ENCODE measurements around the gene ROBO1. TPM values are rescaled to one million over a fixed set of nuclear protein-coding genes. Genes with fewer than 3 reads are reported as not detected.

Gene ROBO1
- total RNA-seq, 1 donor from 2014 or later: 73.8 TPM

DNA sequence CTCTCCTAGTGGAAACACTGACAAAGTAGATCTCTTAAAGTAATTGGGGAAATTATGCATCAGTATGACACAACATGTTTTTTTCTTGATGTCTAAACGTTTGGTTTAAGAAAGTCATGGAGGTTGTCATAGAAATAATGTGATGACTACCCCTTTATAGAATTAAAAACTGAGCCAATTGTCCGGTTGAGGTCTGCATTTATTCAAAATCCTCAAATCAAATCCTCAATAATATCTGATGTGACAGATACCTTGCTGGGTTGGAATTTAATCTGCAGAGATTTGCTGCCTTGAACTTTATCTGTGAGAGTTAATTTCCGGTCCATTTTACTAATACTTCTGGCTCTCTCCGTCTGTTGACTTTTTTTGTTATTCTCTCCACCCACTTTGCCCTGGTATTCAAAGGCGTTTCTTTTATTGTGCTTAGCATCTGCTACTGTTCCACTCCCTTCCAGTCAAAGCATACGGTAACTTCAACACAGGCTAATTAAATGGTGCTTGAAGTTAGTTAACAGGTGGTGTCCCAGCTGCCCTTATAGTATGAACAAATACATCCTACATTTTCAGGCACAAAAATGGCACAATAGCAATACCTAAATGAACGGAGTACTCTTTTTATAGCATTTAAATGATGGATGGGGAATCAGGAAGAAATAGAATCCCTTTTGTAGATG lies 628.3 kb downstream of the ROBO1 start:
- Mint-ChIP-seq H3K27me3 (ENCODE audit: unreplicated experiment) (no peaks in the 10 kb centered on the region), H3K36me3 (ENCODE audit: unreplicated experiment) (no peaks in the 10 kb centered on the region), H3K4me1 (ENCODE audit: unreplicated experiment) (peaks cover 13% of the 10 kb centered on the region), H3K27ac (ENCODE audit: unreplicated experiment) (no peak overlapping the region), H3K4me3 (ENCODE audit: unreplicated experiment) (no peak overlapping the region), H3K9me3 (ENCODE audit: unreplicated experiment) (peaks cover 3% of the 10 kb centered on the region)
- no peak for DNase-seq (ENCODE audit: extremely low spot score, unreplicated experiment)
- no peak for TF ChIP-seq CTCF (IDR thresholded peaks at IDR 0.05)

GRCh38 chr3:79125313-79125984 lies 642.3 kb downstream of the ROBO1 start:
- TF ChIP-seq CTCF (IDR thresholded peaks at IDR 0.05): no peak
- Mint-ChIP-seq H3K9me3 (ENCODE audit: unreplicated experiment) (no peaks in the 10 kb centered on the region), H3K36me3 (ENCODE audit: unreplicated experiment) (no peaks in the 10 kb centered on the region), H3K27ac (ENCODE audit: unreplicated experiment) (no peak overlapping the region), H3K4me3 (ENCODE audit: unreplicated experiment) (no peak overlapping the region), H3K27me3 (ENCODE audit: unreplicated experiment) (no peaks in the 10 kb centered on the region), H3K4me1 (ENCODE audit: unreplicated experiment) (no peaks in the 10 kb centered on the region)
- no peak for DNase-seq (ENCODE audit: extremely low spot score, unreplicated experiment)

DNA sequence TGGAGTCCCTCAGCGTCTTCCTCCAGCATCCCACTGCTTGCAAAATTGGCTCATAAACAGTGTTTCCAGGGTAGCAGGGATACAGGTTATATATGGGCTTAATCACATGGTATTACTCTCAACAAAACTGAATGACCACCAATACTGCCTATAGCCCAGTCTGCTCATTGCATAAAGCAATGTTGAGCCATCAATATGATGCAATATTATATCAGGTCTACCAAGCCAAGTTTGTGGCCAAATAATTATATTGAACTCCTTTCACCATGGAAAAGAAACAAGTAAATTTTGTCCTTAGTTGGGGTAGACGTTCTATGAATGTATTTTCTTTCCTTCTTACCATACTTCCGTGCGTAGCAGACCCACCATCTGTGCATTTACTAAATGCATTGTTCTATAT lies 652.3 kb downstream of the ROBO1 start:
- H3K27me3 Mint-ChIP-seq (ENCODE audit: unreplicated experiment): no peaks in the 10 kb centered on the region
- H3K27ac Mint-ChIP-seq (ENCODE audit: unreplicated experiment): no peak overlapping the region
- no peak overlapping the region for H3K4me3 Mint-ChIP-seq (ENCODE audit: unreplicated experiment)
- H3K36me3 Mint-ChIP-seq (ENCODE audit: unreplicated experiment): no peaks in the 10 kb centered on the region
- H3K4me1 Mint-ChIP-seq (ENCODE audit: unreplicated experiment): peaks cover 4% of the 10 kb centered on the region
- no peak for DNase-seq (ENCODE audit: extremely low spot score, unreplicated experiment)
- no peaks in the 10 kb centered on the region for H3K9me3 Mint-ChIP-seq (ENCODE audit: unreplicated experiment)
- TF ChIP-seq CTCF (IDR thresholded peaks at IDR 0.05): no peak

- no peak overlapping the region for H3K27ac Mint-ChIP-seq (ENCODE audit: unreplicated experiment)
- H3K4me1 Mint-ChIP-seq (ENCODE audit: unreplicated experiment): peaks cover 4% of the 10 kb centered on the region
- no peaks in the 10 kb centered on the region for H3K27me3 Mint-ChIP-seq (ENCODE audit: unreplicated experiment)
Measured at GRCh38 chr3:79113876-79114275, 653.9 kb downstream of the ROBO1 start.

More at GRCh38 chr3:79113876-79114275, 653.9 kb downstream of the ROBO1 start:
- H3K9me3 Mint-ChIP-seq (ENCODE audit: unreplicated experiment): no peaks in the 10 kb centered on the region
- DNase-seq (ENCODE audit: extremely low spot score, unreplicated experiment): no peak
- no peaks in the 10 kb centered on the region for H3K36me3 Mint-ChIP-seq (ENCODE audit: unreplicated experiment)
- no peak overlapping the region for H3K4me3 Mint-ChIP-seq (ENCODE audit: unreplicated experiment)
- TF ChIP-seq CTCF (IDR thresholded peaks at IDR 0.05): no peak

Measured in osteocyte (in vitro differentiated cells).